HFF-Myc (cell line): ENCODE results near the gene RGSL1.

ENCODE experiments used
- DNase-seq: peaks from one replicate; pipeline ENCODE4 v3.0.0-alpha.2; 2011; ENCODE audit warnings: low read depth; ENCODE audit errors: extremely low read depth
- H3K4me3 ChIP-seq: replicated peaks from 2 replicates; pipeline ENCODE4 v1.5.1; 2011; ENCODE audit warnings: low read depth, mild to moderate bottlenecking, control low read depth, low read length
- CTCF ChIP-seq: IDR thresholded peaks from 2 replicates; pipeline ENCODE4 v1.5.1; 2012; ENCODE audit warnings: mild to moderate bottlenecking, low read depth, low read length, control low read depth; ENCODE audit errors: missing control alignments

RGSL1 gene

GRCh38 chr1:182568647-182569284 lies 118.8 kb downstream of the RGSL1 start:
- DNase-seq = no peak
- TF ChIP-seq CTCF = no peak
- no peak overlapping the region for H3K4me3 ChIP-seq

GRCh38 chr1:182569939-182570610 lies 120.1 kb downstream of the RGSL1 start:
- H3K4me3 ChIP-seq = no peak overlapping the region
- TF ChIP-seq CTCF = no peak
- no peak for DNase-seq

GRCh38 chr1:182570611-182570970 lies 120.6 kb downstream of the RGSL1 start:
- no peak for DNase-seq
- no peak for TF ChIP-seq CTCF
- H3K4me3 ChIP-seq = no peak overlapping the region

- DNase-seq = no peak
- no peak for TF ChIP-seq CTCF
- no peak overlapping the region for H3K4me3 ChIP-seq
These were observed 124.2 kb downstream of the RGSL1 start for GRCh38 chr1:182574156-182574555.

GRCh38 chr1:182575540-182576149 lies 125.7 kb downstream of the RGSL1 start:
- no peak for TF ChIP-seq CTCF
- no peak overlapping the region for H3K4me3 ChIP-seq
- no peak for DNase-seq

GRCh38 chr1:182580736-182581135 lies 130.8 kb downstream of the RGSL1 start:
- DNase-seq = no peak
- TF ChIP-seq CTCF = no peak
- no peak overlapping the region for H3K4me3 ChIP-seq
